K562 (cell line): ENCODE data around the gene CHCHD10. TPM values are rescaled to one million over a fixed set of nuclear protein-coding genes. Genes with fewer than 3 reads are reported as not detected.
A peak's percentile ranks its signal among the peaks of the same experiment; 100 is the strongest.

Source experiments
- BRD4 ChIP-seq: fragments of 200-600 bp; sonication (generic); IDR thresholded peaks from 2 replicates; pipeline ENCODE4 v1.6.1; 2017; ENCODE audit warnings: inconsistent platforms
- COPS2 ChIP-seq: fragments of 450-650 bp; conservative IDR thresholded peaks from 2 replicates; pipeline ENCODE4 v1.6.1; 2016; ENCODE audit warnings: mild to moderate bottlenecking, moderate library complexity
- E2F3 ChIP-seq: fragments of 250-450 bp; sonication (Bioruptor Pico); IDR thresholded peaks from 2 replicates; pipeline ENCODE4 v1.4.0; 2020; ENCODE audit warnings: mild to moderate bottlenecking
- MCM7 ChIP-seq, 2 experiments: fragments of 450-650 bp; IDR thresholded peaks; 2 replicates each; pipeline ENCODE4 v1.6.1; 2016 to 2018
- NEUROD1 ChIP-seq: fragments of 150-350 bp; IDR thresholded peaks from 2 replicates; pipeline ENCODE4 v1.6.1; 2014; ENCODE audit warnings: borderline replicate concordance, low read length, low read depth; ENCODE audit not compliant: partially characterized antibody
- OTX1 ChIP-seq: fragments of 450-650 bp; formaldehyde crosslinking; IDR thresholded peaks from 2 replicates; pipeline ENCODE4 v1.4.0; 2022; ENCODE audit warnings: mild to moderate bottlenecking
- PRPF4 ChIP-seq: fragments of 200-400 bp; formaldehyde crosslinking; IDR thresholded peaks from one replicate; pipeline ENCODE4 v1.6.1; 2017; ENCODE audit warnings: low read length, low read depth, mild to moderate bottlenecking; ENCODE audit not compliant: insufficient read depth, poor library complexity, severe bottlenecking
- RNF2 ChIP-seq: sonication (generic); IDR thresholded peaks from 2 replicates; pipeline ENCODE4 v1.6.1; 2016
- SIRT6 ChIP-seq: IDR thresholded peaks from one replicate; pipeline ENCODE4 v1.6.1; 2012; ENCODE audit warnings: low read depth, mild to moderate bottlenecking, control low read depth, inconsistent platforms, low read length, moderate library complexity
- TEAD4 ChIP-seq, 2 experiments: sonication (generic) in 1 of 2; formaldehyde crosslinking in 1 of 2; IDR thresholded peaks; 2 replicates each; pipeline versions ENCODE4 v1.6.1 to v1.8.0; 2012 to 2022; ENCODE audit warnings: borderline replicate concordance in 1 of 2, inconsistent platforms in 1 of 2, low read length in 1 of 2, mild to moderate bottlenecking in 1 of 2, missing genetic modification reagents in 1 of 2
- polyA plus RNA-seq, 8 experiments: library from polyadenylated mRNA; depleted of rRNA in 4 of 8; stranded (reverse) in 5 of 8; unstranded in 3 of 8; fragments of >200 nt; fragmentation: Nextera tagmentation in 2 of 8; fragmentation: Illumina TruSeq in 1 of 8; extraction: Ambion mirVana in 2 of 8; extraction: Trizol in 1 of 8; gene quantifications; 2 replicates each; pipeline versions ENCODE4 v1.2.1 to v1.2.3, GENCODE V29; 2011 to 2014; ENCODE audit warnings: inconsistent platforms in 1 of 8, missing spikeins in 1 of 8
- total RNA-seq, 7 experiments: library from RNA; depleted of rRNA in 6 of 7; stranded (reverse); fragments of >200 nt in 6 of 7; fragmentation: Illumina TruSeq in 2 of 7; extraction: Trizol in 2 of 7; gene quantifications; 2 replicates each; pipeline versions ENCODE4 v1.2.1 to v1.2.3, GENCODE V29; 2011 to 2021; ENCODE audit warnings: low replicate concordance in 1 of 7
- TF ChIP-seq, protein P1 (sequence below), 2 experiments: fragments of 450-650 bp; IDR thresholded peaks; 2 replicates each; pipeline ENCODE4 v1.6.1; 2016; ENCODE audit warnings: mild to moderate bottlenecking in 2 of 2, borderline replicate concordance in 1 of 2, low read depth in 1 of 2, moderate library complexity in 1 of 2
- TF ChIP-seq, protein P2 (sequence below): fragments of 250-450 bp; sonication (Bioruptor Pico); IDR thresholded peaks from 2 replicates; pipeline ENCODE4 v1.5.0; 2021; ENCODE audit warnings: mild to moderate bottlenecking, borderline replicate concordance
- TF ChIP-seq, protein P3 (sequence below): fragments of 250-450 bp; sonication (Bioruptor Pico); IDR thresholded peaks from 2 replicates; pipeline ENCODE4 v1.8.0; 2021; ENCODE audit warnings: moderate library complexity, mild to moderate bottlenecking, inconsistent platforms

Gene CHCHD10
- total and polyA plus RNA-seq, 9 of the 15 experiments (the other 6 are each of a cell fraction or from before 2014, with no cell fraction given), result 15.2 to 292 (median 102) TPM

DNA sequence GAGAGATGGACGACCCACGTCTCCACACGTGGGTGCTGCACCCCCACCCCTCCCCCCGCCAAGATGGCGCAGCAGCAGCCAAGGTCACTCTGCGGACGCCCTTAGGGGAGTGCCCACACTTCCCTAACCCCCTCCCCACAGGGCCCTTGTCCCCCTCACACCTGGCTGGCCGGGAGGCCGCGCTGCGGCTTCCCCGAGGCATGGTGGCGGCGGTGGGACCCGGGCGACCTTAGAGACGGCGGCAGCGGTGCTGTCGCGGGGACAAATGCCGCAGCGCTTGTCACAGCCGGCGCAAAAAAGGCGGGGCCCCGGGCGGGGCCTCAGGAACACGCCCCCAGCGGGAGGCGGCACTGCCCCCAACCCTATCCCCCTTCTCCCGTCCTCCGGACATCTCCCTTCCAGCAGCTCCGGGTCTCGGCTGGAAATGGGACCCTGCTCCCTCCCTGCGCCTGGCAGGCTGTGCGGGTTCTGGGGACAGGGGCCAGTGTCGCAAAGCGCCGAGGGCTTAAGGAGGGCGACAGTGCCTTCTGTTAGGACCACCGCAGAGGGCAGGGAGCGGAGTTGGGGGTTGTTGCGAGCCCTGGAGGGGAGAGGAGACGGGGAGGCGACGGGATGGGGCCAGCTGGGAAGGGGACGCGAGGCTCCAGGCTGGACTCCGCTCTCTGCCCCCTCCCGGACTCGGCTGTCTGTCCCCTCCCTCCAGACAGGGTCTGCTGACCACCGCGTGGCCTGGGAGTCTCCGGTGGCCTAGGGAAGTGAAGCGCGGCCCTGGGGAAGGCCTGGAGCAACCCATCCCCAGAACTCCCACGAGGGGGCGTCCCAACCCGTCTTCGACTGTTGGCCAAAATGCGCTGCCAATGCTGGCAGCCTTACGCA is at the start of gene CHCHD10 (continued):
- TF ChIP-seq, protein P1, sequence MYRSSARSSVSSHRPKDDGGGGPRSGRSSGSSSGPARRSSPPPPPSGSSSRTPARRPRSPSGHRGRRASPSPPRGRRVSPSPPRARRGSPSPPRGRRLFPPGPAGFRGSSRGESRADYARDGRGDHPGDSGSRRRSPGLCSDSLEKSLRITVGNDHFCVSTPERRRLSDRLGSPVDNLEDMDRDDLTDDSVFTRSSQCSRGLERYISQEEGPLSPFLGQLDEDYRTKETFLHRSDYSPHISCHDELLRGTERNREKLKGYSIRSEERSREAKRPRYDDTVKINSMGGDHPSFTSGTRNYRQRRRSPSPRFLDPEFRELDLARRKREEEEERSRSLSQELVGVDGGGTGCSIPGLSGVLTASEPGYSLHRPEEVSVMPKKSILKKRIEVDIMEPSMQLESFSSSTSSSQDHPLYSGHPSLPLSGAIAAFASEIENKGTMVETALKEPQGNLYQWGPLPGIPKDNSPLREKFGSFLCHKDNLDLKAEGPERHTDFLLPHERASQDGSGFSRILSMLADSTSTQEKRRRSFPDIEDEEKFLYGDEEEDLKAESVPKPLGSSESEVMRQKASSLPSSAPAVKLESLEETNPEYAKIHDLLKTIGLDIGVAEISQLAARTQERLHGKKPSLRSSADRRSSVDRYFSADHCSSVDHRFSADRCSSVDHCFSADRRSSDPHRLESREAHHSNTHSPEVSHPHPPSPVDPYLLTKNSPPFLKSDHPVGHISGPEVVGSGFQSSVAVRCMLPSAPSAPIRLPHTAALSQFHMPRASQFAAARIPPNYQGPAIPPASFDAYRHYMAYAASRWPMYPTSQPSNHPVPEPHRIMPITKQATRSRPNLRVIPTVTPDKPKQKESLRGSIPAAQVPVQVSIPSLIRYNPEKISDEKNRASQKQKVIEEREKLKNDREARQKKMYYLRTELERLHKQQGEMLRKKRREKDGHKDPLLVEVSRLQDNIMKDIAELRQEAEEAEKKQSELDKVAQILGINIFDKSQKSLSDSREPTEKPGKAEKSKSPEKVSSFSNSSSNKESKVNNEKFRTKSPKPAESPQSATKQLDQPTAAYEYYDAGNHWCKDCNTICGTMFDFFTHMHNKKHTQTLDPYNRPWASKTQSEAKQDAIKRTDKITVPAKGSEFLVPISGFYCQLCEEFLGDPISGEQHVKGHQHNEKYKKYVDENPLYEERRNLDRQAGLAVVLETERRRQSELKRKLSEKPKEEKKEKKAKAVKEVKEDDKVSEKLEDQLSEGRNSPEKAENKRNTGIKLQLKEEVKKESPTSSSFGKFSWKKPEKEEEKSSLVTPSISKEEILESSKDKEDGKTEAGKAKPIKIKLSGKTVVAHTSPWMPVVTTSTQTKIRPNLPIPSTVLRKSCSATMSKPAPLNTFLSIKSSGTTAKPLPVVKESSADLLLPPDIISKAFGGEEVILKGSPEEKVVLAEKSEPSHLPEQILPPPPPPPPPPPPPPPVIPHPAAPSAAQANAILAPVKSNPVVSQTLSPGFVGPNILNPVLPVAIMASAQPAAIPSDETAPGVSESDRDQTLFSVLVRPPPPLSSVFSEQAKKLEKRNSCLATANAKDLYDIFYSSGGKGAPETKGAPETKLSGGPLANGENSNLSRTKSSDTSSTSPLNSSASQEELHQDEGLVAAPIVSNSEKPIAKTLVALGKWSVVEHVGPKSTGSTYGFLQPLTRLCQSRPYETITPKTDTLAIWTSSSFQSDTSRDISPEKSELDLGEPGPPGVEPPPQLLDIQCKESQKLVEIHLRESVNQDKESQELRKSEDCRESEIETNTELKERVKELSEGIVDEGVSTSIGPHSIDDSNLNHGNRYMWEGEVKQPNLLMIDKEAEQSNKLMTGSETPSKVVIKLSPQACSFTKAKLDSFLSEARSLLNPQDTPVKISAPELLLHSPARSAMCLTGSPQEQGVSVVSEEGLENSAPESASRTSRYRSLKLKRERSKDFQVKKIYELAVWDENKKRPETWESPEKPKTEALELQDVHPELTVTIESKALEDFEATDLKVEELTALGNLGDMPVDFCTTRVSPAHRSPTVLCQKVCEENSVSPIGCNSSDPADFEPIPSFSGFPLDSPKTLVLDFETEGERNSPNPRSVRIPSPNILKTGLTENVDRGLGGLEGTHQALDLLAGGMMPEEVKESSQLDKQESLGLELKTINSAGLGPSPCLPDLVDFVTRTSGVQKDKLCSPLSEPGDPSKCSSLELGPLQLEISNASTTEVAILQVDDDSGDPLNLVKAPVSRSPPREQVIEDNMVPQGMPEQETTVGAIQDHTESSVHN (IDR thresholded peaks at IDR 0.05; ENCODE audit: borderline replicate concordance in 1 of 2, low read depth in 1 of 2), result no peak
- TF ChIP-seq MCM7 (IDR thresholded peaks at IDR 0.05) (no peak), OTX1 (CRISPR knock-in tag) (no peak), TEAD4 (IDR thresholded peaks at IDR 0.05; ENCODE audit: low read length) (no peak), TEAD4 (CRISPR knock-in tag; IDR thresholded peaks at IDR 0.05; ENCODE audit: borderline replicate concordance) (no peak), SIRT6 (no peak), BRD4 (no peak; the same call in 1 of the 2 replicates), E2F3 (CRISPR knock-in tag) (0 out of 2 replicates have a peak, but pooled peaks have one; percentile 37), NEUROD1 (no peak), COPS2 (no peak), RNF2 (peak; percentile 66), PRPF4 (peak; percentile 29)
- TF ChIP-seq, protein P2, sequence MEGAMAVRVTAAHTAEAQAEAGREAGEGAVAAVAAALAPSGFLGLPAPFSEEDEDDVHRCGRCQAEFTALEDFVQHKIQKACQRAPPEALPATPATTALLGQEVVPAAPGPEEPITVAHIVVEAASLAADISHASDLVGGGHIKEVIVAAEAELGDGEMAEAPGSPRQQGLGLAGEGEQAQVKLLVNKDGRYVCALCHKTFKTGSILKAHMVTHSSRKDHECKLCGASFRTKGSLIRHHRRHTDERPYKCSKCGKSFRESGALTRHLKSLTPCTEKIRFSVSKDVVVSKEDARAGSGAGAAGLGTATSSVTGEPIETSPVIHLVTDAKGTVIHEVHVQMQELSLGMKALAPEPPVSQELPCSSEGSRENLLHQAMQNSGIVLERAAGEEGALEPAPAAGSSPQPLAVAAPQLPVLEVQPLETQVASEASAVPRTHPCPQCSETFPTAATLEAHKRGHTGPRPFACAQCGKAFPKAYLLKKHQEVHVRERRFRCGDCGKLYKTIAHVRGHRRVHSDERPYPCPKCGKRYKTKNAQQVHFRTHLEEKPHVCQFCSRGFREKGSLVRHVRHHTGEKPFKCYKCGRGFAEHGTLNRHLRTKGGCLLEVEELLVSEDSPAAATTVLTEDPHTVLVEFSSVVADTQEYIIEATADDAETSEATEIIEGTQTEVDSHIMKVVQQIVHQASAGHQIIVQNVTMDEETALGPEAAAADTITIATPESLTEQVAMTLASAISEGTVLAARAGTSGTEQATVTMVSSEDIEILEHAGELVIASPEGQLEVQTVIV (CRISPR knock-in tag), result peak; percentile 73; the same call in 1 of the 2 replicates
- TF ChIP-seq, protein P3, sequence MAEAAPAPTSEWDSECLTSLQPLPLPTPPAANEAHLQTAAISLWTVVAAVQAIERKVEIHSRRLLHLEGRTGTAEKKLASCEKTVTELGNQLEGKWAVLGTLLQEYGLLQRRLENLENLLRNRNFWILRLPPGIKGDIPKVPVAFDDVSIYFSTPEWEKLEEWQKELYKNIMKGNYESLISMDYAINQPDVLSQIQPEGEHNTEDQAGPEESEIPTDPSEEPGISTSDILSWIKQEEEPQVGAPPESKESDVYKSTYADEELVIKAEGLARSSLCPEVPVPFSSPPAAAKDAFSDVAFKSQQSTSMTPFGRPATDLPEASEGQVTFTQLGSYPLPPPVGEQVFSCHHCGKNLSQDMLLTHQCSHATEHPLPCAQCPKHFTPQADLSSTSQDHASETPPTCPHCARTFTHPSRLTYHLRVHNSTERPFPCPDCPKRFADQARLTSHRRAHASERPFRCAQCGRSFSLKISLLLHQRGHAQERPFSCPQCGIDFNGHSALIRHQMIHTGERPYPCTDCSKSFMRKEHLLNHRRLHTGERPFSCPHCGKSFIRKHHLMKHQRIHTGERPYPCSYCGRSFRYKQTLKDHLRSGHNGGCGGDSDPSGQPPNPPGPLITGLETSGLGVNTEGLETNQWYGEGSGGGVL (CRISPR knock-in tag), result no peak
